PC-3 (cell line): Measurements from ENCODE around the gene AMER3. TPM values are rescaled to one million over a fixed set of nuclear protein-coding genes. Genes with fewer than 3 reads are reported as not detected.

Experiments
- ATAC-seq: fragments of 200-7000 bp; cut with Tn5 transposase; 2 replicates; pipeline ENCODE4 v1.9.1; 2020; ENCODE audit warnings: mild to moderate bottlenecking, moderate library complexity
- BruUV-seq: library from RNA; stranded (reverse); fragments of 400-500 nt; replicated peaks from 2 replicates; lab custom pipeline; 2021; lab: Mats Ljungman, UMichigan
- CTCF ChIA-PET: fragments of 300-600 bp; sonication (Branson Sonifier 250); formaldehyde crosslinking; loops from one replicate; lab custom pipeline; 2022; ENCODE audit warnings: antibody characterized with exemption; lab: Charles Lee
- POLR2A ChIA-PET: fragments of 300-600 bp; sonication (Branson Sonifier 250); formaldehyde crosslinking; loops from one replicate; lab custom pipeline; 2022; ENCODE audit warnings: antibody characterized with exemption; ENCODE audit not compliant: unreplicated experiment; lab: Charles Lee
- DNase-seq: peaks from one replicate; pipeline ENCODE4 v3.0.0-alpha.2; 2015
- H2AFZ ChIP-seq: fragments of 300-600 bp; sonication (generic); 2 replicates; pipeline ENCODE4 v1.6.0; 2016; ENCODE audit warnings: antibody characterized with exemption, low read length
- H3F3A ChIP-seq: fragments of 300-600 bp; sonication (generic); one replicate; pipeline ENCODE4 v1.6.0; 2017; ENCODE audit warnings: antibody characterized with exemption, low read length, control low read depth, mild to moderate bottlenecking; ENCODE audit not compliant: unreplicated experiment
- H3K27ac ChIP-seq: fragments of 300-600 bp; sonication (generic); 2 replicates; pipeline ENCODE4 v1.5.1; 2016; ENCODE audit warnings: mild to moderate bottlenecking, low read length
- H3K27me3 ChIP-seq: fragments of 300-600 bp; sonication (generic); 2 replicates; pipeline ENCODE4 v1.6.1; 2016; ENCODE audit warnings: low read length, mixed read lengths
- H3K36me3 ChIP-seq: fragments of 300-600 bp; sonication (generic); 2 replicates; pipeline ENCODE4 v1.6.1; 2016; ENCODE audit warnings: low read depth, mixed run types, low read length, mixed read lengths
- H3K4me1 ChIP-seq: fragments of 300-600 bp; sonication (generic); 2 replicates; pipeline ENCODE4 v1.5.1; 2016; ENCODE audit warnings: low read length; ENCODE audit not compliant: insufficient read depth
- H3K4me2 ChIP-seq: fragments of 300-600 bp; sonication (generic); 2 replicates; pipeline ENCODE4 v1.6.0; 2016; ENCODE audit warnings: low read length
- H3K4me3 ChIP-seq: fragments of 300-600 bp; sonication (generic); 2 replicates; pipeline ENCODE4 v1.5.1; 2016; ENCODE audit warnings: mild to moderate bottlenecking, low read length, mixed read lengths
- H3K79me2 ChIP-seq: fragments of 300-600 bp; sonication (generic); 2 replicates; pipeline ENCODE4 v1.6.1; 2017; ENCODE audit warnings: low read length, mixed read lengths
- H3K9ac ChIP-seq: fragments of 300-600 bp; sonication (generic); 2 replicates; pipeline ENCODE4 v1.6.0; 2016; ENCODE audit warnings: mild to moderate bottlenecking, low read length
- H3K9me2 ChIP-seq: fragments of 300-600 bp; sonication (generic); replicated peaks from 2 replicates; pipeline ENCODE4 v1.6.1; 2016; ENCODE audit warnings: mixed run types, low read length, mixed read lengths
- H3K9me3 ChIP-seq: fragments of 300-600 bp; sonication (generic); 2 replicates; pipeline ENCODE4 v1.6.1; 2016; ENCODE audit warnings: low read length, mixed read lengths
- H4K20me1 ChIP-seq: fragments of 300-600 bp; sonication (generic); 2 replicates; pipeline ENCODE4 v1.6.1; 2016; ENCODE audit warnings: low read length, mixed read lengths
- EZH2 ChIP-seq: fragments of 300-600 bp; sonication (generic); IDR thresholded peaks from one replicate; pipeline ENCODE4 v1.6.1; 2017; ENCODE audit warnings: antibody characterized with exemption, mild to moderate bottlenecking, low read length; ENCODE audit not compliant: unreplicated experiment
- EZH2phosphoT487 ChIP-seq: fragments of 300-600 bp; sonication (generic); IDR thresholded peaks from 2 replicates; pipeline ENCODE4 v1.6.1; 2018; ENCODE audit warnings: mild to moderate bottlenecking, antibody characterized with exemption, low read length, borderline replicate concordance
- intact Hi-C: fragments of 100-400 bp; cut with micrococcal nuclease; formaldehyde crosslinking; loops from 2 replicates; pipeline ENCODE4 v1.9.0; 2023
- total RNA-seq: library from RNA; depleted of rRNA; stranded (reverse); fragments of >200 nt; gene quantifications from 2 replicates; pipeline ENCODE4 v1.2.3, GENCODE V29; 2014
- TF ChIP-seq, protein P1 (sequence below): fragments of 300-600 bp; sonication (generic); conservative IDR thresholded peaks from 2 replicates; pipeline ENCODE4 v1.5.1; 2017; ENCODE audit warnings: antibody characterized with exemption, low read depth, mild to moderate bottlenecking, low read length

The AMER3 gene
- total RNA-seq, 1 experiment from 2014 or later, result not detected

GRCh38 chr2:130762031-130762909 lies 6.9 kb downstream of the AMER3 start:
- CTCF ChIA-PET, result no interaction called here
- H3K9me2 ChIP-seq, result no peaks in the 10 kb centered on the region
- H3K79me2 ChIP-seq, result no peaks in the 10 kb centered on the region
- H2AFZ ChIP-seq, result no peak overlapping the region
- no peaks in the 10 kb centered on the region for H3K36me3 ChIP-seq
- intact Hi-C loops, result no loop called here
- no peaks in the 10 kb centered on the region for H3K9me3 ChIP-seq
- POLR2A ChIA-PET, result no interaction called here
- H3K4me3 ChIP-seq, result no peak overlapping the region
- no peak overlapping the region for H3K27ac ChIP-seq
- TF ChIP-seq EZH2phosphoT487 (no peak), EZH2 (no peak)
- TF ChIP-seq, protein P1, sequence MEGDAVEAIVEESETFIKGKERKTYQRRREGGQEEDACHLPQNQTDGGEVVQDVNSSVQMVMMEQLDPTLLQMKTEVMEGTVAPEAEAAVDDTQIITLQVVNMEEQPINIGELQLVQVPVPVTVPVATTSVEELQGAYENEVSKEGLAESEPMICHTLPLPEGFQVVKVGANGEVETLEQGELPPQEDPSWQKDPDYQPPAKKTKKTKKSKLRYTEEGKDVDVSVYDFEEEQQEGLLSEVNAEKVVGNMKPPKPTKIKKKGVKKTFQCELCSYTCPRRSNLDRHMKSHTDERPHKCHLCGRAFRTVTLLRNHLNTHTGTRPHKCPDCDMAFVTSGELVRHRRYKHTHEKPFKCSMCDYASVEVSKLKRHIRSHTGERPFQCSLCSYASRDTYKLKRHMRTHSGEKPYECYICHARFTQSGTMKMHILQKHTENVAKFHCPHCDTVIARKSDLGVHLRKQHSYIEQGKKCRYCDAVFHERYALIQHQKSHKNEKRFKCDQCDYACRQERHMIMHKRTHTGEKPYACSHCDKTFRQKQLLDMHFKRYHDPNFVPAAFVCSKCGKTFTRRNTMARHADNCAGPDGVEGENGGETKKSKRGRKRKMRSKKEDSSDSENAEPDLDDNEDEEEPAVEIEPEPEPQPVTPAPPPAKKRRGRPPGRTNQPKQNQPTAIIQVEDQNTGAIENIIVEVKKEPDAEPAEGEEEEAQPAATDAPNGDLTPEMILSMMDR, result no peak
- H3K4me2 ChIP-seq, result no peak overlapping the region
- DNase-seq (no peak), ATAC-seq (no peak)
- no peaks in the 10 kb centered on the region for H3K4me1 ChIP-seq
- H3K27me3 ChIP-seq, result peaks cover 86% of the 10 kb centered on the region
- BruUV-seq, result no TSS peak
- H3F3A ChIP-seq, result no peaks in the 10 kb centered on the region
- no peak overlapping the region for H3K9ac ChIP-seq
- no peaks in the 10 kb centered on the region for H4K20me1 ChIP-seq

DNA sequence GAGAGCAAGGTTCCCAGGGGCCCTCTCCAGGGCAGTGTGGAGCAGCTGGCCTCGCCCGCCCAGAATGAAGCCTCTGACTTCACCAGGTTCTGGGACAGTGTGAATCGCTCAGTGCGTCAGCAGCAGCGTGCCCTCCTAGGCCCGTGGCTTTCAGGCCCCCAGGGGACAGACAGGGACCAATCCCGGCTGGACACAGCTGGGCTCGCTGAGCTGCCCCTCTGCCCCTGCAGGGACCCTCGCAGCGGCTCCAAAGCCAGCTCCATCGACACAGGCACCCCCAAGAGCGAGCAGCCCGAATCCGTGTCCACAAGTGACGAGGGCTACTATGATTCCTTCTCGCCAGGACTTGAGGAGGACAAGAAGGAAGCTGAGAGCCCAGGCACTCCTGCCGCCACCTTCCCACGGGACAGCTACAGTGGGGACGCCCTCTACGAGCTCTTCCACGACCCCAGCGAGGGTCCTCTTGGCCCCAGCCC lies 7.6 kb downstream of the AMER3 start:
- Histone ChIP-seq H3K79me2 (no peaks in the 10 kb centered on the region), H3K4me3 (no peak overlapping the region), H4K20me1 (no peaks in the 10 kb centered on the region), H3K9ac (no peak overlapping the region), H3K27me3 (peaks cover 87% of the 10 kb centered on the region), H3F3A (no peaks in the 10 kb centered on the region), H3K4me1 (no peaks in the 10 kb centered on the region), H3K9me3 (no peaks in the 10 kb centered on the region), H3K4me2 (no peak overlapping the region), H3K9me2 (no peaks in the 10 kb centered on the region), H2AFZ (no peak overlapping the region), H3K27ac (no peak overlapping the region), H3K36me3 (no peaks in the 10 kb centered on the region)
- BruUV-seq, result no TSS peak
- intact Hi-C loops, result no loop called here
- DNase-seq (no peak), ATAC-seq (no peak)
- POLR2A ChIA-PET, result no interaction called here
- TF ChIP-seq, protein P1, result no peak
- no peak for TF ChIP-seq EZH2phosphoT487
- no peak for TF ChIP-seq EZH2
- CTCF ChIA-PET, result no interaction called here

GRCh38 chr2:130763405-130763804 lies 8.1 kb downstream of the AMER3 start:
- intact Hi-C loops, result no loop called here
- POLR2A ChIA-PET, result no interaction called here
- TF ChIP-seq EZH2phosphoT487 (no peak), EZH2 (no peak)
- TF ChIP-seq, protein P1, result no peak

More at GRCh38 chr2:130763405-130763804, 8.1 kb downstream of the AMER3 start:
- Histone ChIP-seq H3K27me3 (peaks cover 85% of the 10 kb centered on the region), H3K9ac (no peak overlapping the region), H2AFZ (no peak overlapping the region), H3K4me1 (no peaks in the 10 kb centered on the region), H3K4me3 (no peak overlapping the region), H3K36me3 (no peaks in the 10 kb centered on the region), H3K9me3 (no peaks in the 10 kb centered on the region), H3K9me2 (no peaks in the 10 kb centered on the region), H3K4me2 (no peak overlapping the region), H3K27ac (no peak overlapping the region), H3K79me2 (no peaks in the 10 kb centered on the region), H4K20me1 (no peaks in the 10 kb centered on the region), H3F3A (no peaks in the 10 kb centered on the region)
- BruUV-seq, result no TSS peak
- CTCF ChIA-PET, result no interaction called here
- no peak for ATAC-seq
- DNase-seq, result no peak
